Endothelial cell of hepatic sinusoid (primary cell): ENCODE measurements around the gene C3.
"Not testable (repeated sequence)": the region's sequence is repeated elsewhere in the genome, so short reads cannot be mapped to it uniquely, and the experiment has no call there.

ENCODE experiments used
- in situ Hi-C: cut with HindIII; loops from 2 replicates; pipeline ENCODE4 v1.10.0; 2017; ENCODE audit warnings: low sequenced_read_pairs

The C3 gene

DNA sequence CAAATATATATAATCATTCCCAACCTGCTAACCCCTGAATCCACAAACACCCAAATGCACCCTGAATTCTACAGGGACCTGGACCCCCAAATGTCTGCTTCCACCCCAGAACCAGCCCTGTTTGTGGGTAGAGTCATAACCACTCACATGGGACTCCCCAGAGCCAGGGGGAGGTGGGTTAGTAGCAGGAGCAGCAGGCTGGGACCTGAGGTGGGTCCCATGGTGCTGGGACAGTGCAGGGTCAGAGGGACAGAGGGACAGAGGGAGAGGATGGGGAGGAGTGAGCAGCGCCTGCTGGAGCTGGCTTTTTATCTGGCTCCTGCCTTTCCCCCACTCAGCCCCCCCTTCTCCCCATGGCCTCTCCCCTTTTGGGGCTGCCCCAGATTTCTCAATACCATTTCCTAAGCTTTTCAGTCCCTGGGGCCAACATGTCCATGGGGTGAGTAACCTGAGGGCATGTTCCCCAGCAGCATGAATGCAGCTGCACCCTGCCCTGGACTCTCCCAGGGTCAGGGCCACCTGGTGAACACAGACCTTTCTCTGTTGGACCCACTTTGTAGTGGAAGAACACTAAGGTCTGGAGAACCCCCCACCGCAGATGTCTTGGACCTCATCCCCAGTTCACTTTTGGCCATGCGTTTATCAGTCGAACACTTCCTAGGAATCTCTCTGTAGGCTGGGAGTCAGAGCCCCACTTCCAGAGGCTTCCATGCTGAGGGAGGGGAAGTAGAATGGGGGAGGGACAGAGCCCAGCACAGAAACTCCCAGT is at the start of gene C3:
C3 (minus strand) TSS at position 282 of the 769 bp plus-strand sequence; CDS start at position 221, 61 bp downstream.
- in situ Hi-C loops = loop anchor here (5.0 kb wide), 1 partner anchor 43 kb away; no protein-coding TSS in a partner anchor

DNA sequence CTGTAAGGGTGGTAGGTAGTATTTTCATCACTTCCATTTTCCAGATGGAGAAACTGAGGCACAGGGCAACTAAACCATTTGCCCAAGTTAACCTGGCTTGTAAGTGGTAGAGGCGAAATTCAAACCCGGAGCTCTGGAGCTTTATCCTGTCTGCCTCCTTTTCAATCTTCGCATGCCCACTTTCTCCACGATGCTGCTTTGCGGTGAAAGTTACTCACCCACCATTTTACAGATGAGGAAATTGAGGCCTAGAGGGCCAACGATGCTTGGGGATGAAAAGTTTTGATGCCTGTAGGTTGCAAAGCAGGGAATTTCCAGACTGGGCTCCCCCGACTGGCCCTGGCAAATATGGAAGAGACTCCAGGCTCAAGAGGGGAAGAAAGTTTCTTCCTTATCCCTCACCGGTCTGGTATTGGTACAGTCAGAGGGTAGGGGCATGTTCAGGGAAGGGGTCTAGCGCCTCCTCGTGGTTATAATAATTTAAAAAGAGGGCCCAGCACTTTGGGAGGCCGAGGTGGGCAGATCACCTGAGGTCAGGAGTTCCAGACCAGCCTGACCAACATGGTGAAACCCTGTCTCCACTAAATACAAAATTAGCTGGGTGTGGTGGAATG is 48.7 kb upstream of the C3 start:
- in situ Hi-C loops = no loop called here

DNA sequence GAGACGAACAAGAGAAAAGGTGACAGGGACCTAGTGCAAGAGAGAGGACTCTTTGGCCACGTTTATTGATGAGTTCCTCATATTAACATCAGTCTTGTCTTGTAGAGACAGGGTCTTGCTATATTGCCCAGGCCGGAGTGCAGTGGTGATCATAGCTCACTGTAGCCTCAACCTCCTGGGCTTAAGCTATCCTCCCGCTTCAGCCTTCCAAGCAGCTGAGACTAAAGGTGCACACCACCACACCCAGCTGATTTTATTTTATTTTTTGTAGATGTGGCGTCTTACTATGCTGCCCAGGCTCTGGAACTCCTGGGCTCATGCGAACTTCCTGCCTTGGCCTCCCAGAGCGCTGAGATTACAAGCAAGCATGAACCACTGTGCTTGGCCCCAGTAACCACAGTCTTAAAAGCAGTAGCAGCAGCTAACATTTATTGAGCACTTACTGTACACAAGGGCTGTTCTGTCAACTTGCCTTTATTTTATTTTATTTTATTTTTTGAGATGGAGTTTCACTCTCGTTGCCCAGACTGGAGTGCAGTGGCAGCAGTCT is 47.9 kb upstream of the C3 start:
- in situ Hi-C loops = no loop called here

DNA sequence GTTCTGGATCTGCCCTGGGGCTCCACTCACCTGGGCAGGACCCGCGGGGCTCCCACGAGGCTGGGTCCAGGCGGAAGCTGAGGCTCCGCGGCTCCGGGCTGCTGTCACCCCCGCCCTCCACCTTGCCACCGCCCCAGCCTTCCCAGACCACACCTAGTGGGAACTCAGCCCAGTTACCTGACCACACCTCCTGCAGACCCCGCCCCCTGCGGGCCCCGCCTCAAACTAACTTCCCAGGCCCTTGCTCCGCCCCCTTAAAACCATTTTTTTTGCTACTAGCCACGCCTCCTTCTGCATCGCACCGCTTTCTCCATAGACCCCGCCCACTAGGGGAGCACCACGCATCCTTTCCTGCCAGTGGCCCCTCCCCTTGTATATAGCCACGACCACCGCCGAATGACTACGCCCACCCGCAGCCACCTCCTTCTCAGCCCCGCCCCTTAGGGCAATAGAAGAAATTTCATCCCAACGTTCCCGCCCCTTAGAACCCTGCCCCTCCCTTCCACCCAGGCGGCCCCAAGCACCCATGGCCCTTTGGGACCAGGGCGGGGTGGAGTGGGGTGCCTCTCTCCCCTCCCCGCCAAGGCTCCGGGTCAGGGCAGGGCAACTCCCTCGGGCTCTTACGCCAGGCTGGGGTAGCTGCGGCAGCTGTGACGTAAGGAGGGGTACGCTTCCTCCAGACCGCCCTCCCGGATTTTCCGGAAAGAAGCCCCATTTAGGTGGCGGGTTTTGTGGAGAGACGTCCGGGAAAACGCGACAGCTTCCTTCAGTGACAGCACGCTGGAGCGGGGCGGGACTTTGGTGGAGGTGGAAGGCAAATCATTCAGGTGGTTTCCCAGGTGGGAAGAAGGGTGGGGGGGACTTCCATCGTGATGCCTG is 47.1 kb upstream of the C3 start, which contains the start of gene SH2D3A:
SH2D3A (minus strand) TSS at position 79 of the 879 bp plus-strand sequence. CDS start 3,687 bp downstream, outside the sequence.
- in situ Hi-C loops = no loop called here

DNA sequence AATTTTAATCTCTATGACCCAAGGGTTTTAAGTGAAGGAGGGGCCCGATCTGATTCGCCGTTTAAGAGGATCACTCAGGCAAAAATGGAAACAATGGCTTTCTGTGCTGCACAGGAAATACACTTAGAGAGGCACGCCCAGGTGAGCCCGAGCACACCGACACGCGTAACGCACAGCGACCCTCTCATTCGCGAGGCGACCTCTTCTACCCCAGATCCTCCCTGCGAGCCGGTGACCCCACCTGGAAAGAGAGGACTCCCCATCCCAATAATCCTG is 46.6 kb upstream of the C3 start:
- in situ Hi-C loops = no loop called here

DNA sequence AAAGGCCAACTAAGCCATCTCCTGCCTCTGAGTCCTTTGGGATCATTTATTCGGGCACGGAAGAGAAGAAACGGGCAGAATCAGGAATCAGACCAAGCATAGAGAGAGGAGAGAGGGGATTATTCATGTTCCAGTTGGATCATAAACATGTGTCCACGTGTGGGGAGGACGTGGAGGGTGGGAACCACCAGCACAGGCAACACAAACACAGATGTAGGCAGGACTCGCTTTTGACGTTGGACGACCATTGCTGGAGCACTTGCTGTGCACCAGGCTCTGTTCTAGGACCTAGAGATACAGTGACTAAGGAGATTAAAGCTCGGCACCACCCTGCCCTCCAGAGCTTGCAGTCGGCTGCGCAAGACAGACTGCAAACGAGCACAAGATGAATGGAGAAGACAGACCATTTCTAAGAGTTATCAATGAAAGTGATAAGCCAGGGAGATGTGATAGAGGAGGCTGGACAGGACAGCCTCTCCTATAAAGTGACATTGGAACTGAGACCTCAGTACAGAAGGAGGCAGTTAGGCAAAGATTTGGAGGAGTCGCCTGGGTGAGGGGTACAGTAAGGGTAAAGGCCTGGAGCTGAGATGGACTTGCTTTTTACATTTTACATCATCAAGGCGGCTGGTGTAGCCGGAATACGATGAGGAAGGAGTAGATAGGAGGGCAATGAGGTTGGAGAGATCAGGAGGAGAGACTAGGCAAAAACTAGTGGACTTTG is 46.1 kb upstream of the C3 start:
- in situ Hi-C loops = no loop called here

DNA sequence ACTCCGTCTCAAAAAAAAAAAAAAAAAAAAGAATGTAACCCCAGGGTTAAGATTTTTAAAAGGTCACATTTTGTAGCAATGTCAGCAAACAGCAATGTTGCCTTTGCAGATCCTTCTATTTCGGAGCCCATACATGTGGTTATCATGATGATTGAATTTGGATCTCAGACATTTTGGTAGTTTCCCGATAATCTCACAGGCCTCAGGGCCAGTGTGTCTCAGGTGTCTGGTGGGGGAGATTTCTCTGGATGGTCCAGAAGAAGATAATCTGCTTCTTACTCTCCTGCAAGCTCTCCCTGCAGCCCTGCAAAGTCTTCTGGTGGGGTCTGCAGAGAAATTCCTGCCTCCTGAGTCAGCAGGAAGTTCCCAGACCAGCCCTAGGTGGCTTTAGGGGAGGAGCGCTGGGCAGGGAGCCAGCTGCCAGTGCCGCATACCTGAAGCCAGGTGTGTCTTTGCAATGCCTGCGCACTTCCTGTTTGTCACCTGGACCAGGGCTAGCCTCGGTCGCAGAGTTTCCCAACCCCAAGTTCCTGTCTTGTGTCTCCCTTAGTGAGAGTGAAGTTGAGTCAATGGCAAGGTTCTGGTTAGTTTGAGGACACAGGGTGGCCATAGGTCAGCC is 45.4 kb upstream of the C3 start:
- in situ Hi-C loops = no loop called here

DNA sequence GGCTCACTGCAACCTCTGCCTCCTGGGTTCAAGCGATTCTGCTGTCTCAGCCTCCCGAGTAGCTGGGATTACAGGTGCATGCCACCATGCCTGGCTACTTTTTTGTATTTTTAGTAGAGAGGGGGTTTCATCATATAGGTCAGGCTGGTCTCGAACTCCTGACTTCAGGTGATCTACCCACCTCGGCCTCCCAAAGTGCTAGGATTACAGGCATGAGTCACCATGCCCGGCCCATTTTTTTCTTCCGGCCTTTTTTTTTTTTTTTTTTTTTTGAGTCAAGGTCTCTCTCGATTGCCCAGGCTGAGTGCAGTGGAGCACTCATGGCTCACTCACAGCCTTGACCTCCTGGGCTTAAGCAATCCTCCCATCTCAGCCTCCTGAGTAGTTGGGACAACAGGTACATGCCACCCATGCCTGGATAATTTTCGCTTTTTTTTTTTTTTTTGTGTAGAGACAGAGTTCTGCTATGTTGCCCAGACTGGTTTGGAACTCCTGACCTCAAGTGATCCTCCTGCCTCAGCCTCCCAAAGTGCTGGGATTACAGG is 41.9 kb upstream of the C3 start:
- in situ Hi-C loops = not testable (repeated sequence)

DNA sequence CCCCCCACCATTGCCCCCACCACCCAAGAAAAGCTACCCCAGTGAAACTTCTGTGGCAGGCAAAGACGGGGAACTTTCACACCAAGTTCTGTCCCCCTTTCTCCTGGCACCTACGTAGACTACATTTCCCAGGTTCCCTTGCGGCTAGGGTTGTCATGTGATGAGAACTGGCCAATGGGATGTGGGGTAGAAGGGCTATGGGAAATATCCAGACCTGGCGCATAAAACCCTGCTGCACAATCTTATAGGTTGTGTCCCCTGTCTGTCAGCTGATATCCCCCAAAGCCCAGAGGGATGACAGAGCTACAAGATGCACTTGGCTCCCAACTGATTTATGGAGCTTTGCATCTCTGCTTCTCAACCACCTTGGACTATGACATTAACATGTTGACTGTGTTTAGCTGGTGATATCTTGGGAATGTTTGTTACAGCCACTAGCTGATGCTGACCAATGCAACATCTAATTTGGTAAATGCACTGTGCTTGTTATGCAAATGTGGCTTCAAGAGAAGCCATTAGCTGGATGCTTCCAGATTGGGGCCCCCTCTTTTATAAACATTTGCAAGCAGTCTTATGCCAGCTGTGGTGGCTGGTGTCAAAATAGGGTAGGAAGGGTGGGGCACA is 40.7 kb upstream of the C3 start:
- in situ Hi-C loops = no loop called here

DNA sequence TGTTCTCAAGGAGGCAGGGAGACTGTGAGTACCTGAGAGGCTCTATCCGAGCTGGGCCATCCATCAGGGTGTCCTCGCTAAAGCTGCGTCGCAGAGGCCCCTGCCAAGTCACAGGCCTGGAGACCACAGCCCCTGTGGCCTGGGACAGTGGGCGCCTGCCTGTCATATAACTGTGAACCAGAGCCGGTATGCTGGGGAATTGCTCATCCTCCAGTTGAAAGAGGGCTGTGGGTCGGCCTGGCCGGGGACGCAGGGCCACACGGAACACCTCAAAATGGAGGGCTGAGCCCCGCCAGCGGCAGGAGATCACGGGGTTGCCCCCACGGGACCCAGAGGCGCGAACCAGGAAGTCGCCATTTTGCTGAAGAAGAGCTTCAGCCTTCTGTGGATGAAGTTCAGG is 40.2 kb upstream of the C3 start:
- in situ Hi-C loops = no loop called here

DNA sequence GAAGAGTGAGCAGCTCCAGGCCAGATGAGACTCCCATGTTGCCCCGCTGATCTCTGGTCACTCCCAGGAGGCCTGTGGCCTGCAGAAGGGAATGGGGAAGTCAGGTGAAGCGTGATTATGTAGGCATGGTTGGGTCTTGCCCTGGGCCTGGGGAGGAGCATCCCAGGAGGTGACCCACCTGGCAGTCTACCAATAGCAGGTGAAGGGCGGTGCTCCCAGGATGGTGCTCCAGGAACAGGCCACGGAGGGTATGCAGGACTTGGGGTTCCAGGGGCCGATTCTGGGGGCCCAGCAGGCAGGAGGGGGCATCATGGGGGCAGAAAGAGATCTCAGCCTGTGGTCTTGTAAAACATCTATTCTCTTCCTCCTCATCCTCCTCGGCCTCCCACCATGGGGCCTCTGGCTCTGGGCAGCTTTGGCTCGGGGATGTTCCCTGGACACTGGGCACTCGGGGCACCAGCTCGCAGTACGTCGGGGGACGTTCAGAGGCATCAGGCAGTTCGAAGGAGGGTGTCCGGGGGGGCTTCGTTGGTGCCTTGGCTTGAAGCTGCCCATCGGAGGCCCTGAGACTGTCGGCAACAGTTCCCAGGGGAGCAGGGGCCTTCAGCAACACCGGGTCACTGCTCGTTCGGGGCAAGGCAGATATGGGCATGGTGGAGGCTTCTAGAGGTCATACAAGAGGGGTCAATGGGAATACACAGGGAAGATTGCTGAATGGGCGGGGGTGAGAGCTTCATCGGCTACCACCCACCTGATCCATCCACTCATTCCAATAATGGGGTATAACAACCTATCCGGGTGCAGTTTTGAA is 34.4 kb upstream of the C3 start:
- in situ Hi-C loops = no loop called here

DNA sequence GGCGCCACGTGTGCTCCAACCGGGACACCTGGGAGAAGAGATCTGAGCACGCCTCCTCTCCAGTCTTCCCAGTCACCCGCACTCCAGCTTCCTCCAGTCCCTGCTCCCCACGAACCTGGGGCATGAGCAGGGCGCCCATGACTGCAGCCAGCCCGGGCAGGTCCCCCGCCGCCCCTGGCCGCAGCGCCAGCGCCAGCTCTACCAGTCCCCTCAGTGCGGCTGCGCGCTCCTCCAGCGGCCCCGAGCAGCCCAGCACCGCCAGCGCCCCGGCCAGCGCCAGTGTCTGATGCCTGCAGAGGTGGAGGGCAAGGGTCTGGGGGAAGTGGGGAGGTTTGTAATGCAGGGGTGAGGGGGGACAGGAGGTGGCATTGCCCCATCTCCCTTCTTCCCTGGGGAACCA is 33.7 kb upstream of the C3 start:
- in situ Hi-C loops = no loop called here

DNA sequence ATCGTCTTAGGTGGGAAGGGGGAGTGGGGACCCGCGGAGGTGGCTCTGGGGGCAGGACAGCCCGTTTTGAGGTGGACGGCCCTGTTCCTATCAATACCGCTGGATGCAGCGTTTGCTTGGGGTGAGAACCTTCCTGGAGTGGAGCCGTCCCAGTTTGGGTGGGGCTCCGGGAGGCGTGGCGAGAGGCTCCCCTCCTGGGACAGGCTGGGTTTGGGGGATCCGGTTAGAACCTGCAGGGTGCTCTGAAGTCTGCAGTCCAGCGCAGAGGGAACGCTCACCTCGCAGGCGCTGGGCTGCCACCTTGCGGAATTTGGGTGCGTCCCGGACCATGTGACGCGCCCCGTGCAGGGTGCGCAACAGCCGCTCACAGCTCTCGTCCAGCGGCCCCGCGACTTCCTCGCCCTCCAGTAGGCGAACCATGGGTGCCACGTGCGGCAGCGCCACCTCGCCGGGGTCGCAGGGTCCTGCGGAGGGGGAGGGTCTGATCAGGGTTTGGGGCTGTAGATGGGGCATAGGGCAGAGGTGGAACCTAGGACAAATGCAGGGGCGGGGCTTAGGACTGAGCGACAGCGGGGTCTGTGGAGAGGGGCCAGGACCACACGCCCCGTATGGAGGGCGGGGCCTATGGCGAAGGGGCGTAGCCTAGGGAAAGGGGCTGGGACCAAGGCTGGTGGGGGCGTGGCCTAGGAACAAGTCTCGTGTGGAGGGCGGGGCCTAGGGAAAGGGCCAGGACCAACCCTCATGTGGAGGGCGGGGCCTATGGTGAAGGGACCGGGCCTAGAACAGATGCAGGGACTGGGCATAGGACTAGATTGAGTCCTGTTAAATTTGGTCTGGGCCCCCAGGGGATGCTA is 33.0 kb upstream of the C3 start:
- in situ Hi-C loops = no loop called here

DNA sequence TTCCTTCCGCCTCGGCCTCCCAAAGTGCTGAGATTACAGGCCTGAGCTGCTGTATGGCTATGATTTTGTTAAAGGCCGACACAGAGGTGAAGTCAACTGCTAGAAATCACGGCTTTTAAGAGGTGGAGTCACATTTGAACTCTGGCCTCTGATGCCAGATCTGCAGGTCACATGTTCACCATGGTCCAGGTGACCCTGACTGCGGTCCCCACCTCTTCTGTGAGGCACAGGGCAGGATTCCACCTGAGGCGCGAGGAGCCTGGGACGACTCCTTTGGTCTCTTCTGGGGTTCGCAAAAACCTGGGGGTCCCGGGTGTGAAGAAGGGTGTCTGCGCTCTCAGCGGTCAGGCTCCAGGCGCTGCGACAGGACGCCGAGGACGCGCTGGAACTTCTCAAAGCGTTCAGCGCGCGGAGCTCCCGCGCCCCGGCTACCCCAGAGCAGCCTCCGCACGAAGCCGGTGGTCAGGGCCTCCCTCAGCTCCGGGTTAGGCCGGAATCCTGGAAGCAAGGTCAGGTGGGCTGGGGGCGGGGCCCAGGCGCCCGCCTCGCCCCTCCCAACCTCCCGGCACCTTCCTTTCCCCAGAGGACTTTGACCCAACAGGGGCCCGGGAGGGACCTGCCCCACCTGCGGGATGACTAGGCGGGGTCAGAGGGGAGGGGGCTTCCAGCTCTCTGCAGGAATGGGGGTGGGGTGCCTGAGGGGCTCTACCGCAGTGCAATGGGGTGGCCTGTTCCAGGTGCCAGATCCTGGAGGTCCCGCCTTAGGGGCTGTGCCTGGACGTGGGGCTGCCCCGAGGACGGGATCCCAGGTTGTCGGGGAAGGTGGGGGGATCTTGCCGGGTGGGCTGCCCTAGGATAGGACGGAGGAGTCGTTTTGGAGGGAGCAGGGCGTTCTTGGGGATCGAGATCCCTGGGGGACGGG is 32.1 kb upstream of the C3 start:
- in situ Hi-C loops = no loop called here

DNA sequence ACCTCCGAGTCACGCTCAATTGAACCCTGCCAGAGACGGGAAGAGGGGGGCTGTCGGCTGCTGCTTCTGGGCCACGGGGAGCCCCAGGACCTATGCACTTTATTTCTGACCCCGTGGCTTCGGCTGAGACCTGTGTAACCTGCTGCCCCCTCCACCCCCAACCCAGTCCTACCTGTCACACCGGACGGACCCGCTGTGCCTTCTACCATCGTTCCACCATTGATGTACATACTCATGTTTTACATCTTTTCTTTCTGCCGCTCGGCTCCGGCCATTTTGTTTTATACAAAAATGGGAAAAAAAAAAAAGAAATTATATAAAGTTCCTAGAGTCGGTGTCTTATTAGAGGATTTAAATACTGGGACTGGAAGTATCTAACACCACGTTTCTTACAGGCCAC is 30.7 kb upstream of the C3 start:
- in situ Hi-C loops = no loop called here

DNA sequence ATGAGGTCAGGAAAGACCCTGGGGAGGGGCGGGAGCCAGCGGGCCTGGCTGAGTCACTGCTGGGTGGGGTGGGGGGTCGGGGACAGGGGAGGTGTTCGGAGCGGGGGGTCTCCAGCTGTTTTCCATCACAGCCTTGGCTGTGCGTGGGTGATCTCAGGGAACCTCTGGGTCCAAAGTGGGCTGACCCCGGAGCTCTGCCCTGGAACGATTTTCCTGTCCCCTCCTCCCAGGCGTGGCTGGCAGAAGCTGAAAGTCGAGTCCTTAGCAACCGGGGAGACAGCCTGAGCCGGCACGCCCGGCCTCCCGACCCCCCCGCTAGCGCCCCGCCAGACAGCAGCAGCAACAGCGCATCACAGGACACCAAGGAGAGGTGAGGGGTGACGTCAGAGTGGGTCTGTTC is 29.6 kb upstream of the C3 start:
- in situ Hi-C loops = no loop called here

DNA sequence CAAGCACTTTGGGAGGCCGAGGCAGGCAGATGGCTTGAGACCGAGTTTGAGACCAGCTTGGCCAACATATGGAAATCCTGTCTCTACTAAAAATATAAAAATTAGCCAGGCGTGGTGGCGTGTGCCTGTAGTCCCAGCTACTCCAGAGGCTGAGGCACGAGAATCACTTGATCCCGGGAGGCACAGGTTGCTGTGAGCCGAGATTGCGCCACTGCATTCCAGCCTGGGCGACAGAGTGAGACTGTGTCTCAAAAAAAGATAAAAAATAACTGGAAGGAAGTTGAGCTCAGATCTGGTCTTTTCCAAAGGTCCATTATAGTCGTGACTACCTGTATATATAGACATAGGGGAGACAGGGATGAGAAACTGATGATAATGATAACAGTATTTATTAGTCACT is 28.1 kb upstream of the C3 start:
- in situ Hi-C loops = not testable (repeated sequence)
